ENCODE data around the gene SMIM11.

The SMIM11 gene

DNA sequence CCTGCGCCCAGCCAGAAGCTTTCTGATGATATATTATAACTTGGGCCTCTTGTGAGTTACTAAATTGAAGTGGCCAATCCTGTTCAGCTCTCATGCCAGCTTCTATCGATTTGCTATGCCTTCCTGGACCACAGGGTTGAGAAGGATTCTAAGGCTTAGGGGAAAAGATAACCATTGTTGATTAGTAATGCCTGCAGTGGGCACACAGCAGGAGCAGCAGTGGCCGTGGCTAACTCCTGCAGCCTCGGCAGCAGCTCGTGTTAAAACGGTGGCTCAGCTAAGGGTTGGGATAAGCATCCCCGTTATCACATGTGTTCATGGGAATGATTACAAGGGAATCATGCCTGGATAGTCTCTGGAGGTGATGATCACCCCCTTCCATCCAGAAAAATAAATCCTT, 32.0 kb upstream of the SMIM11 start:
- Histone ChIP-seq H3K9me3 (ENCODE audit: control insufficient read depth, insufficient read depth, low read length) (no peaks in the 10 kb centered on the region), H3K27me3 (ENCODE audit: control insufficient read depth, insufficient read depth, low read length) (no peaks in the 10 kb centered on the region), H3K4me1 (ENCODE audit: control insufficient read depth, insufficient read depth, low read length) (no peaks in the 10 kb centered on the region), H3K36me3 (ENCODE audit: control insufficient read depth, insufficient read depth, low read length) (no peaks in the 10 kb centered on the region), H3K9ac (ENCODE audit: low read depth, low read length) (no peak overlapping the region), H3K4me3 (ENCODE audit: low read depth, low read length) (no peak overlapping the region)

DNA sequence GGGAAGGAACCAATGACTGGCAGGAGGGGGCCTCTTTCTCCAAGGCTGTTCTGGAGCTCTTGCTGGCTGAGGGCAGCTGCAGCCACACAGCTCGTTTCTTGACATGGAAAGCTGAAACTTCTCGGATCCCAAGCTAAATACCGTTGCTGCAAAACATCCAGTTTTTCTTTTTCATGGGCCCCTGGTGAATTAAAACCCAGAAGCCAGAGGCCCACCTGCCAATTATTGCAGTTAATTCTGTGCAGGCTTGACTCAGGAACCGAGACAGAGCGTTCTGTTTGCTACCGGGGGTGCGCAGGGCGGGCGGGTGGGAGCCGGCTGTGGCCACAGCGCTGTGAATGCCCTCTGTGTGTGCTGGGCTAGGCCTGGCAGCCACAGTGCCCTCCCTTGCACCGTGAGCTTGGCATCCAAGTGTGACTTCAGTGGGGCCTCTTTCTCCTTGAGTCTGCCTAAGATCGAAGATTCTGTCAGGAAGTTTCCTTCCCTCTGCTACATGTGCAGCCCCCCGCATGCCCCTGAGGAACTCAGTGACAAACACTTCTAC, 31.4 kb upstream of the SMIM11 start:
- no peak overlapping the region for H3K9ac ChIP-seq (ENCODE audit: low read depth, low read length)
- H3K36me3 ChIP-seq (ENCODE audit: control insufficient read depth, insufficient read depth, low read length), result no peaks in the 10 kb centered on the region
- no peak overlapping the region for H3K4me3 ChIP-seq (ENCODE audit: low read depth, low read length)
- no peaks in the 10 kb centered on the region for H3K4me1 ChIP-seq (ENCODE audit: control insufficient read depth, insufficient read depth, low read length)
- H3K27me3 ChIP-seq (ENCODE audit: control insufficient read depth, insufficient read depth, low read length), result no peaks in the 10 kb centered on the region
- no peaks in the 10 kb centered on the region for H3K9me3 ChIP-seq (ENCODE audit: control insufficient read depth, insufficient read depth, low read length)

DNA sequence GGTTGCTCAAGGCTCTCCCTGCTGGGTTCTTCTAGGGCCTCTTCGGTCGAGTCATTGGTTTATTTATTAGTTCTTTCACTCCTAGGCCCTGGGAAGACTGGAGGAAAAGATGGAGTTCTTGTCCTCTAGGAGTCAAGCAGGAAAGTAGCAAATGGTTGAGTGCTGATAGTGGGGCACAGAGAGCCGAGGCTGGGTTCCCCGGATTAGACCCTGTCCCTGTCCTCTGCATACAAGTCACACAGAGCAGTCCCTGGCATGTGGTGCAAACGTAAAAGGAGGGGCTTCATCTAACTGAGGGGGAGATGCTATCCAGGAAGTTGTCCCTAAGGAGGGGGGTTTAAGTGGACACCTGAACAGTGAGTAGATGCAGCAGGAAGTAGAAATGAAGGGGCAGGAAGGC, 30.7 kb upstream of the SMIM11 start:
- Histone ChIP-seq H3K36me3 (ENCODE audit: control insufficient read depth, insufficient read depth, low read length) (no peaks in the 10 kb centered on the region), H3K9ac (ENCODE audit: low read depth, low read length) (no peak overlapping the region), H3K4me3 (ENCODE audit: low read depth, low read length) (no peak overlapping the region), H3K4me1 (ENCODE audit: control insufficient read depth, insufficient read depth, low read length) (no peaks in the 10 kb centered on the region), H3K9me3 (ENCODE audit: control insufficient read depth, insufficient read depth, low read length) (no peaks in the 10 kb centered on the region), H3K27me3 (ENCODE audit: control insufficient read depth, insufficient read depth, low read length) (no peaks in the 10 kb centered on the region)

DNA sequence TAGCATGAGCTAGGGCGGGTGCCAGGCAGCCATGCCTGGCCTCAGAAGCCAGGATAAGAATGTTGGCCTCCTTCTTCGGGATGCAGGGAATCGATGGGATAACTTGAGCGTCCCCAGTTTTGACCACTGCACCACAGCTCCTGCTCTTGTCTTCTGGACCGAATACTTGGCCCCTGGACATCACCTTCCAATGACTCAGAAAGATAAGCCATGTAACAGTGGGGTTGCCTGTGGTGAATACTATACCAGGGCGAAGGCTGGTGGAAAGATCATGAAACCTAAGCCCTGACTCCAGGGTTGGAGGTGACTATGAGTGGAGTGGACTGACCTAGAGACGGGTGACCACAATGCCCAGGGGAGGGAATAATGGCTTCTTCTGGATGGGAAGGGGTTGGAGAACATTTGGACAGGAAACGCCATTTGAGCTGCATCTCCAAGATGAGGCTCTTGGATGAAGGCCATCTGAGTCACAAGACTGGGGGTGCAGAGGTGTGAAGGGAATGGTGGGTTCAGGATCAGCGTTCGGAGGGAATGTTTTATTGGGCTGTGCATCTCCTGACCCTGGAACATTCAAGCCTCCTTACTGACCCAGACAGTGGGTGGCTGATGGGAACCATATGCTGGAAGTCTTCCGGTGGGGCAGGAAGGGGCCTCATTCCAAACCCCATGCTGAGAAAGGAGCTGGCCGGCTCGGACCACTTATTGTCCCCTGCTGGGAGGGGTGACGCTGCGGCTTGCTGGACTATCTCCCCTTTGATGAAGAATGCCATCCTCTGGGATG, 30.0 kb upstream of the SMIM11 start:
- H3K27me3 ChIP-seq (ENCODE audit: control insufficient read depth, insufficient read depth, low read length), result no peaks in the 10 kb centered on the region
- no peaks in the 10 kb centered on the region for H3K9me3 ChIP-seq (ENCODE audit: control insufficient read depth, insufficient read depth, low read length)
- no peak overlapping the region for H3K4me3 ChIP-seq (ENCODE audit: low read depth, low read length)
- no peak overlapping the region for H3K9ac ChIP-seq (ENCODE audit: low read depth, low read length)
- H3K36me3 ChIP-seq (ENCODE audit: control insufficient read depth, insufficient read depth, low read length), result no peaks in the 10 kb centered on the region
- no peaks in the 10 kb centered on the region for H3K4me1 ChIP-seq (ENCODE audit: control insufficient read depth, insufficient read depth, low read length)

DNA sequence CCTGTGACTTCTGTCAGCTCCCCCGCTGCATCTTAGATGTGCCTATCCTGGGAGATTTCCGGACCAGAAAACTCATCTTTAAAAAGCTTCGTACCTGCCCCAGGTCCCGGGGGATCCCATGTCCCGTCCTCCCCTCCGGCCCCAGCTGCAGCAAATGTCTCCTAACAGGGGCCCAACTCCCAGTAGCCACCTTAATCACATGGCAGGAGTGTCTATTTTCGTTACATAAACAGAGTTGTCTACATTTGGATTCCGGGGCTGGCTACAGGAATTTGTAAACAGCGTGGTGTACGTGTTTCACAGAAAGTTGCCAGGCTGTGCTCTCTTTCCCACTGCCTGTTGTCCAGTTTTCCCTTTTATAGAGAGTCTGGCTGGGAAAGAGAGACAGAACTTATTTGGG, 29.4 kb upstream of the SMIM11 start:
- Histone ChIP-seq H3K36me3 (ENCODE audit: control insufficient read depth, insufficient read depth, low read length) (no peaks in the 10 kb centered on the region), H3K9ac (ENCODE audit: low read depth, low read length) (no peak overlapping the region)

GRCh38 chr21:34348890-34349519, 26.3 kb upstream of the SMIM11 start:
- no peak overlapping the region for H3K4me3 ChIP-seq (ENCODE audit: low read depth, low read length)
- no peak overlapping the region for H3K9ac ChIP-seq (ENCODE audit: low read depth, low read length)
- no peaks in the 10 kb centered on the region for H3K36me3 ChIP-seq (ENCODE audit: control insufficient read depth, insufficient read depth, low read length)

More for the DNA sequence above, 29.4 kb upstream of the SMIM11 start:
- no peaks in the 10 kb centered on the region for H3K9me3 ChIP-seq (ENCODE audit: control insufficient read depth, insufficient read depth, low read length)
- no peaks in the 10 kb centered on the region for H3K27me3 ChIP-seq (ENCODE audit: control insufficient read depth, insufficient read depth, low read length)
- H3K4me3 ChIP-seq (ENCODE audit: low read depth, low read length), result no peak overlapping the region
- H3K4me1 ChIP-seq (ENCODE audit: control insufficient read depth, insufficient read depth, low read length), result no peaks in the 10 kb centered on the region

DNA sequence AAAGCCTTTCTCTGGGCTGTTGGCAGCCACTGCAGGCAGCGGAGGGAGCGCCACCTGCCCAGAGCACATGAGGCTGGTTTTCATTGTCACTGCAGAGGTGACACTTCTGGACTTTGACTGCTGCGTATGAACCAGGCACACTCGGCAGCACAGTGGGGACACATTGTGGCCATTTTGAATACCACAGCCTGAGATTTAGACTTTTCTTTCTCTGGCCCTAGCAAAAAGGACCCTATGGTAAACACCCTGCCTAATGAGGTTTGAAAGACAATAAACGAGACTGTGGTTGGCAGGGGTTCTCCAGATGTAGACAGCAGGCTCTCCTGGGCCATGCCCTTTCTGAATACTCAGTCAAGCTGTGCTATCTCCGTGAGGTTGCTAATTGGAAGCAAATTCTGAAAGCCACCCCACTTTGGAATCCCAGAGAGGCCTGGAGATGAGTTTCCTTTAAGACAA, 23.5 kb upstream of the SMIM11 start:
- Histone ChIP-seq H3K27me3 (ENCODE audit: control insufficient read depth, insufficient read depth, low read length) (no peaks in the 10 kb centered on the region), H3K36me3 (ENCODE audit: control insufficient read depth, insufficient read depth, low read length) (no peaks in the 10 kb centered on the region), H3K4me3 (ENCODE audit: low read depth, low read length) (no peak overlapping the region), H3K9ac (ENCODE audit: low read depth, low read length) (no peak overlapping the region), H3K4me1 (ENCODE audit: control insufficient read depth, insufficient read depth, low read length) (no peaks in the 10 kb centered on the region), H3K9me3 (ENCODE audit: control insufficient read depth, insufficient read depth, low read length) (no peaks in the 10 kb centered on the region)

More at GRCh38 chr21:34348890-34349519, 26.3 kb upstream of the SMIM11 start:
- H3K27me3 ChIP-seq (ENCODE audit: control insufficient read depth, insufficient read depth, low read length), result no peaks in the 10 kb centered on the region
- no peaks in the 10 kb centered on the region for H3K9me3 ChIP-seq (ENCODE audit: control insufficient read depth, insufficient read depth, low read length)
- no peaks in the 10 kb centered on the region for H3K4me1 ChIP-seq (ENCODE audit: control insufficient read depth, insufficient read depth, low read length)

- Histone ChIP-seq H3K27me3 (ENCODE audit: control insufficient read depth, insufficient read depth, low read length) (no peaks in the 10 kb centered on the region), H3K36me3 (ENCODE audit: control insufficient read depth, insufficient read depth, low read length) (no peaks in the 10 kb centered on the region), H3K9ac (ENCODE audit: low read depth, low read length) (no peak overlapping the region), H3K4me3 (ENCODE audit: low read depth, low read length) (no peak overlapping the region), H3K9me3 (ENCODE audit: control insufficient read depth, insufficient read depth, low read length) (no peaks in the 10 kb centered on the region), H3K4me1 (ENCODE audit: control insufficient read depth, insufficient read depth, low read length) (no peaks in the 10 kb centered on the region)
Measured at GRCh38 chr21:34352556-34352955, 22.8 kb upstream of the SMIM11 start.

GRCh38 chr21:34353182-34353581, 22.1 kb upstream of the SMIM11 start:
- Histone ChIP-seq H3K27me3 (ENCODE audit: control insufficient read depth, insufficient read depth, low read length) (no peaks in the 10 kb centered on the region), H3K36me3 (ENCODE audit: control insufficient read depth, insufficient read depth, low read length) (no peaks in the 10 kb centered on the region), H3K9me3 (ENCODE audit: control insufficient read depth, insufficient read depth, low read length) (no peaks in the 10 kb centered on the region), H3K4me1 (ENCODE audit: control insufficient read depth, insufficient read depth, low read length) (no peaks in the 10 kb centered on the region), H3K9ac (ENCODE audit: low read depth, low read length) (no peak overlapping the region), H3K4me3 (ENCODE audit: low read depth, low read length) (no peak overlapping the region)

DNA sequence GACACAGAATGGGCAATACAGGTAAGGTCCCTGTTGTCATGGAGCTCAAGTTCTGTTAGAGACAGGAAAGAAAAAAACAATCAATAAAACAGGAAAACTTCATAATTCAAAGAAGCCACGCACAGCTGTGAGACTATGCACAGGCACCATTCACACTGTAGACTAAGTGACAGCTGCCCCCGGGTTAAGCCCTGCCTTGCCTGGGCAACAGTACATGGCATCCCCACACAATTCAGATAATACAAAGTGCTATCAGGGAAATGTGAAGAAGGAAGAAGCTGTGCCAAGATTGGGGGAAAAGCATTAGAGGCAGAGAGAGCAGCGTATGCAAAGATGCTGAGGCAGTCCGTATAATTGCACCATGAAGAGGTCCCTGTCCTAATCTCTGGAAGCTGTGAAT, 20.5 kb upstream of the SMIM11 start:
- no peaks in the 10 kb centered on the region for H3K36me3 ChIP-seq (ENCODE audit: control insufficient read depth, insufficient read depth, low read length)
- H3K9ac ChIP-seq (ENCODE audit: low read depth, low read length), result no peak overlapping the region
- no peak overlapping the region for H3K4me3 ChIP-seq (ENCODE audit: low read depth, low read length)
- no peaks in the 10 kb centered on the region for H3K9me3 ChIP-seq (ENCODE audit: control insufficient read depth, insufficient read depth, low read length)
- no peaks in the 10 kb centered on the region for H3K4me1 ChIP-seq (ENCODE audit: control insufficient read depth, insufficient read depth, low read length)
- H3K27me3 ChIP-seq (ENCODE audit: control insufficient read depth, insufficient read depth, low read length), result no peaks in the 10 kb centered on the region

DNA sequence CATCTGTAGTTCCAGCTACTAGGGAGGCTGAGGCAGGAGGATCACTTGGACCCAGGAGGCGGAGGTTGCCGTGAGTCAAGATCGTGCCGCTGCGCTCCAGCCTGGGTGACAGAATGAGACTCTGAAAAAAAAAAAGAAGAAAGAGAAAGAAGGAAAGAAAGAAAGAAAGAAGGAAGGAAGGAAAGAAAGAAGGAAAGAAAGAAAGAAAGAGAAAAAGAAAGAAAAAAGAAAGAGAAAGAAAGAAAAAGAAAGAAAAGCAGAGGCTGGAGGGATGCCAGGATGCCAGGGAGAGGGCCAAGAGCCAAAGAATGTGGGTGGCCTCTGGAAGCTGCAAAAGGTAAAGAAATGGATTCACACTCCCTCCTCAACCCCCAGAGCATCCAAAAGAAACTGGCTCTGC, 19.7 kb upstream of the SMIM11 start:
- Histone ChIP-seq H3K36me3 (ENCODE audit: control insufficient read depth, insufficient read depth, low read length) (no peaks in the 10 kb centered on the region), H3K9ac (ENCODE audit: low read depth, low read length) (no peak overlapping the region), H3K9me3 (ENCODE audit: control insufficient read depth, insufficient read depth, low read length) (no peaks in the 10 kb centered on the region), H3K4me1 (ENCODE audit: control insufficient read depth, insufficient read depth, low read length) (no peaks in the 10 kb centered on the region), H3K27me3 (ENCODE audit: control insufficient read depth, insufficient read depth, low read length) (no peaks in the 10 kb centered on the region), H3K4me3 (ENCODE audit: low read depth, low read length) (no peak overlapping the region)

DNA sequence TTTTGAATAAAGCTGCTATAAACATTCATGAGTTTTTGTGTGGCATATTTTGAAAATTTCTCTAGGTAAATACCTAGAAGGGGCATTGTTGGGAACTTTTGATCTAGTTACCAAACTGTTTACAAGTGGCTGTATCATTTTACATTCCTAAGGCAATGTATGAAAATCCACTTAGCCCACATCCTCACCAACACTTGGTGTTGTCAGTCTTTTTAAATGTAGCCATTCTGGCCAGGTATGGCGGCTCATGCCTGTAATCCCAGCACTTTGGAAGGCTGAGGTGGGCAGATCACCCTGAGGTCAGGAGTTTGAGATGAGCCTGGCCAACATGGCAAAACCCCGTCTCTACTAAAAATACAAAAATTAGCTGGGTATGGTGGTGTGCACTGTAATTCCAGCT, 17.4 kb upstream of the SMIM11 start:
- Histone ChIP-seq H3K4me1 (ENCODE audit: control insufficient read depth, insufficient read depth, low read length) (no peaks in the 10 kb centered on the region), H3K9me3 (ENCODE audit: control insufficient read depth, insufficient read depth, low read length) (no peaks in the 10 kb centered on the region), H3K36me3 (ENCODE audit: control insufficient read depth, insufficient read depth, low read length) (no peaks in the 10 kb centered on the region), H3K27me3 (ENCODE audit: control insufficient read depth, insufficient read depth, low read length) (no peaks in the 10 kb centered on the region), H3K9ac (ENCODE audit: low read depth, low read length) (no peak overlapping the region), H3K4me3 (ENCODE audit: low read depth, low read length) (no peak overlapping the region)
